Testis (tissue), 2 donors: ENCODE measurements around the gene HOXB8.

Experiments used
- CTCF ChIP-seq, 3 experiments: fragments of 450-650 bp in 2 of 3; fragments of 200-600 bp in 1 of 3; sonication (generic) in 1 of 3; IDR thresholded peaks; one replicate each; pipeline ENCODE4 v1.5.1; 2016 to 2019; ENCODE audit warnings: antibody characterized with exemption in 3 of 3, mild to moderate bottlenecking in 2 of 3, moderate library complexity in 1 of 3
- POLR2A ChIP-seq: fragments of 450-650 bp; IDR thresholded peaks from one replicate; pipeline ENCODE4 v1.6.1; 2017; ENCODE audit warnings: antibody characterized with exemption, mild to moderate bottlenecking, moderate library complexity

GRCh38 chr17:48608494-48608834 is 6.6 kb downstream of the HOXB8 start:
- TF ChIP-seq CTCF (IDR thresholded peaks at IDR 0.05) = no peak
- TF ChIP-seq POLR2A = no peak
